Testis (tissue), 2 donors: ENCODE data around the gene BMPR1A.

Experiments used
- POLR2A ChIP-seq: fragments of 450-650 bp; IDR thresholded peaks from one replicate; pipeline ENCODE4 v1.6.1; 2017; ENCODE audit warnings: antibody characterized with exemption, mild to moderate bottlenecking, moderate library complexity
- TF ChIP-seq, protein P1 (sequence below), 3 experiments: fragments of 450-650 bp in 2 of 3; fragments of 200-600 bp in 1 of 3; sonication (generic) in 1 of 3; IDR thresholded peaks; one replicate each; pipeline ENCODE4 v1.5.1; 2016 to 2019; ENCODE audit warnings: antibody characterized with exemption in 3 of 3, mild to moderate bottlenecking in 2 of 3, moderate library complexity in 1 of 3

GRCh38 chr10:86795353-86795752 lies 38.9 kb downstream of the BMPR1A start:
- TF ChIP-seq, protein P1, sequence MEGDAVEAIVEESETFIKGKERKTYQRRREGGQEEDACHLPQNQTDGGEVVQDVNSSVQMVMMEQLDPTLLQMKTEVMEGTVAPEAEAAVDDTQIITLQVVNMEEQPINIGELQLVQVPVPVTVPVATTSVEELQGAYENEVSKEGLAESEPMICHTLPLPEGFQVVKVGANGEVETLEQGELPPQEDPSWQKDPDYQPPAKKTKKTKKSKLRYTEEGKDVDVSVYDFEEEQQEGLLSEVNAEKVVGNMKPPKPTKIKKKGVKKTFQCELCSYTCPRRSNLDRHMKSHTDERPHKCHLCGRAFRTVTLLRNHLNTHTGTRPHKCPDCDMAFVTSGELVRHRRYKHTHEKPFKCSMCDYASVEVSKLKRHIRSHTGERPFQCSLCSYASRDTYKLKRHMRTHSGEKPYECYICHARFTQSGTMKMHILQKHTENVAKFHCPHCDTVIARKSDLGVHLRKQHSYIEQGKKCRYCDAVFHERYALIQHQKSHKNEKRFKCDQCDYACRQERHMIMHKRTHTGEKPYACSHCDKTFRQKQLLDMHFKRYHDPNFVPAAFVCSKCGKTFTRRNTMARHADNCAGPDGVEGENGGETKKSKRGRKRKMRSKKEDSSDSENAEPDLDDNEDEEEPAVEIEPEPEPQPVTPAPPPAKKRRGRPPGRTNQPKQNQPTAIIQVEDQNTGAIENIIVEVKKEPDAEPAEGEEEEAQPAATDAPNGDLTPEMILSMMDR (IDR thresholded peaks at IDR 0.05) = no peak
- TF ChIP-seq POLR2A = no peak
